A172 (cell line): Measurements from ENCODE around the gene LTO1. TPM values are rescaled to one million over a fixed set of nuclear protein-coding genes. Genes with fewer than 3 reads are reported as not detected.
A peak's percentile ranks its signal among the peaks of the same experiment; 100 is the strongest.

Source experiments
- DNase-seq: peaks from one replicate; pipeline ENCODE4 v3.0.0-alpha.2; 2015; ENCODE audit warnings: low spot score
- total RNA-seq: library from RNA; depleted of rRNA; stranded (reverse); fragments of >200 nt; shearing (Covaris generic); gene quantifications from 2 replicates; pipeline ENCODE4 v1.2.3, GENCODE V29; 2014

Gene LTO1
- total RNA-seq, 1 experiment from 2014 or later: 16.0 TPM

GRCh38 chr11:69677749-69678148 is 2.6 kb upstream of the LTO1 start:
- DNase-seq: no peak

GRCh38 chr11:69674267-69674885 is 777 bp downstream of the LTO1 start:
- peak; percentile 76 for DNase-seq

GRCh38 chr11:69671734-69672465 is 3.3 kb downstream of the LTO1 start:
- no peak for DNase-seq

GRCh38 chr11:69670158-69670845 is 4.9 kb downstream of the LTO1 start:
- peak; percentile 89 for DNase-seq

- no peak for DNase-seq
These were observed 5.7 kb downstream of the LTO1 start for GRCh38 chr11:69669486-69669885.

GRCh38 chr11:69667619-69668604 is 7.2 kb downstream of the LTO1 start:
- no peak for DNase-seq

GRCh38 chr11:69666752-69667536 is 8.2 kb downstream of the LTO1 start:
- DNase-seq: no peak

- DNase-seq: no peak
These were observed 8.9 kb downstream of the LTO1 start for GRCh38 chr11:69666261-69666660.

- DNase-seq: no peak
These were observed 9.5 kb downstream of the LTO1 start for GRCh38 chr11:69665669-69666068.

GRCh38 chr11:69664901-69665300 is 10.3 kb downstream of the LTO1 start:
- DNase-seq: no peak

GRCh38 chr11:69664103-69664775 is 10.9 kb downstream of the LTO1 start:
- DNase-seq: no peak

GRCh38 chr11:69663326-69663725 is 11.8 kb downstream of the LTO1 start:
- no peak for DNase-seq

GRCh38 chr11:69662806-69663205 is 12.3 kb downstream of the LTO1 start:
- DNase-seq: no peak

GRCh38 chr11:69662021-69662698 is 13.0 kb downstream of the LTO1 start:
- DNase-seq: no peak

GRCh38 chr11:69661413-69661715 is 13.8 kb downstream of the LTO1 start:
- no peak for DNase-seq

- DNase-seq: no peak
These were observed 15.1 kb downstream of the LTO1 start for GRCh38 chr11:69660001-69660500.

GRCh38 chr11:69659591-69659990 is 15.6 kb downstream of the LTO1 start:
- no peak for DNase-seq

GRCh38 chr11:69658626-69659450 is 16.3 kb downstream of the LTO1 start:
- no peak for DNase-seq
